Lower leg skin (tissue), 3 donors: Measurements from ENCODE around the gene USP7.

ENCODE experiments used
- POLR2A ChIP-seq, 2 donors: fragments of 450-650 bp; IDR thresholded peaks; one replicate each; pipeline ENCODE4 v1.6.1; 2016 to 2017; ENCODE audit warnings: antibody characterized with exemption in 2 of 2, mild to moderate bottlenecking in 1 of 2, moderate library complexity in 1 of 2
- TF ChIP-seq, protein P1 (sequence below), 3 donors: fragments of 450-650 bp; IDR thresholded peaks; one replicate each; pipeline ENCODE4 v1.5.1; 2016; ENCODE audit warnings: antibody characterized with exemption in 3 of 3, mild to moderate bottlenecking in 3 of 3, moderate library complexity in 2 of 3

GRCh38 chr16:8943001-8943763 is 20.5 kb downstream of the USP7 start:
- no peak for TF ChIP-seq POLR2A (IDR thresholded peaks at IDR 0.05)
- TF ChIP-seq, protein P1, sequence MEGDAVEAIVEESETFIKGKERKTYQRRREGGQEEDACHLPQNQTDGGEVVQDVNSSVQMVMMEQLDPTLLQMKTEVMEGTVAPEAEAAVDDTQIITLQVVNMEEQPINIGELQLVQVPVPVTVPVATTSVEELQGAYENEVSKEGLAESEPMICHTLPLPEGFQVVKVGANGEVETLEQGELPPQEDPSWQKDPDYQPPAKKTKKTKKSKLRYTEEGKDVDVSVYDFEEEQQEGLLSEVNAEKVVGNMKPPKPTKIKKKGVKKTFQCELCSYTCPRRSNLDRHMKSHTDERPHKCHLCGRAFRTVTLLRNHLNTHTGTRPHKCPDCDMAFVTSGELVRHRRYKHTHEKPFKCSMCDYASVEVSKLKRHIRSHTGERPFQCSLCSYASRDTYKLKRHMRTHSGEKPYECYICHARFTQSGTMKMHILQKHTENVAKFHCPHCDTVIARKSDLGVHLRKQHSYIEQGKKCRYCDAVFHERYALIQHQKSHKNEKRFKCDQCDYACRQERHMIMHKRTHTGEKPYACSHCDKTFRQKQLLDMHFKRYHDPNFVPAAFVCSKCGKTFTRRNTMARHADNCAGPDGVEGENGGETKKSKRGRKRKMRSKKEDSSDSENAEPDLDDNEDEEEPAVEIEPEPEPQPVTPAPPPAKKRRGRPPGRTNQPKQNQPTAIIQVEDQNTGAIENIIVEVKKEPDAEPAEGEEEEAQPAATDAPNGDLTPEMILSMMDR (IDR thresholded peaks at IDR 0.05) = no peak
